ENCODE measurements around the gene NIM1K. TPM values are rescaled to one million over a fixed set of nuclear protein-coding genes. Genes with fewer than 3 reads are reported as not detected.

Gene NIM1K
- polyA plus RNA-seq, 1 of the 3 experiments (the other 2 are of a cell fraction), result 0.16 TPM

- WGBS (ENCODE audit: low lambda C conversion rate), result 45% methylated on average over 5 of the region's 5 CpGs
- Histone ChIP-seq H4K20me1 (ENCODE audit: insufficient read depth) (0 out of 2 replicates have a peak, but pooled peaks cover 7% of the 10 kb centered on the region), H3K9me3 (no peaks in the 10 kb centered on the region), H3K27me3 (ENCODE audit: insufficient read depth) (peaks cover 4% of the 10 kb centered on the region; the same call in 1 of the 2 replicates), H3K36me3 (replicated peaks in 1 of 2; ENCODE audit: control insufficient read depth in 1 of 2, insufficient read depth in 2 of 2, low read length in 1 of 2) (peaks cover 0 to 3% of the 10 kb centered on the region in 2 experiments), H3K79me2 (ENCODE audit: insufficient read depth) (peaks cover 17% of the 10 kb centered on the region), H3K4me2 (no peak overlapping the region), H3K4me3 (ENCODE audit: low read depth in 2 of 2, low read length in 1 of 2) (no peak overlapping the region), H3K4me1 (ENCODE audit: control insufficient read depth in 1 of 2, insufficient read depth in 2 of 2, low read depth in 1 of 2, low read length in 1 of 2) (peaks cover 13 to 14% of the 10 kb centered on the region in 2 experiments; a peak in 3 of 4 replicates), H3K27ac (ENCODE audit: low read depth in 2 of 2, low read length in 1 of 2) (no peak overlapping the region), H3K9me2 (no peaks in the 10 kb centered on the region), H3K9ac (no peak overlapping the region), H3F3A (replicated peaks; ENCODE audit: insufficient read depth) (no peaks in the 10 kb centered on the region), H2AFZ (ENCODE audit: low read depth) (no peak overlapping the region)
- POLR2A ChIA-PET, result no interaction called here
- TF ChIP-seq TEAD4 (IDR thresholded peaks at IDR 0.05; ENCODE audit: borderline replicate concordance, insufficient read depth) (no peak), FOXM1 (IDR thresholded peaks at IDR 0.05; ENCODE audit: low read depth) (no peak), SMC3 (IDR thresholded peaks at IDR 0.05; ENCODE audit: low read depth, low read length) (no peak), USF2 (IDR thresholded peaks at IDR 0.05; ENCODE audit: borderline replicate concordance, low read depth, low read length) (no peak), FOSL2 (IDR thresholded peaks at IDR 0.05; ENCODE audit: borderline replicate concordance, low read depth) (no peak), RFX5 (IDR thresholded peaks at IDR 0.05; ENCODE audit: low read length) (no peak), RXRA (IDR thresholded peaks at IDR 0.05; ENCODE audit: borderline replicate concordance, low read depth) (no peak), FOXJ3 (CRISPR knock-in tag; IDR thresholded peaks at IDR 0.05) (no peak), MXI1 (IDR thresholded peaks at IDR 0.05; ENCODE audit: low read depth, low read length) (no peak), GATA2 (CRISPR knock-in tag; IDR thresholded peaks at IDR 0.05) (no peak), NRF1 (IDR thresholded peaks at IDR 0.05; ENCODE audit: low read depth, low read length) (no peak), PBX3 (IDR thresholded peaks at IDR 0.05) (no peak), IRF3 (IDR thresholded peaks at IDR 0.05; ENCODE audit: low read depth, low read length) (no peak), JUND (IDR thresholded peaks at IDR 0.05) (no peak), MEF2A (IDR thresholded peaks at IDR 0.05; ENCODE audit: borderline replicate concordance, low read depth) (no peak)
- TF ChIP-seq, protein P1, sequence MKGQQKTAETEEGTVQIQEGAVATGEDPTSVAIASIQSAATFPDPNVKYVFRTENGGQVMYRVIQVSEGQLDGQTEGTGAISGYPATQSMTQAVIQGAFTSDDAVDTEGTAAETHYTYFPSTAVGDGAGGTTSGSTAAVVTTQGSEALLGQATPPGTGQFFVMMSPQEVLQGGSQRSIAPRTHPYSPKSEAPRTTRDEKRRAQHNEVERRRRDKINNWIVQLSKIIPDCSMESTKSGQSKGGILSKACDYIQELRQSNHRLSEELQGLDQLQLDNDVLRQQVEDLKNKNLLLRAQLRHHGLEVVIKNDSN (IDR thresholded peaks at IDR 0.05; ENCODE audit: borderline replicate concordance, low read depth), result no peak
- TF ChIP-seq, protein P2, sequence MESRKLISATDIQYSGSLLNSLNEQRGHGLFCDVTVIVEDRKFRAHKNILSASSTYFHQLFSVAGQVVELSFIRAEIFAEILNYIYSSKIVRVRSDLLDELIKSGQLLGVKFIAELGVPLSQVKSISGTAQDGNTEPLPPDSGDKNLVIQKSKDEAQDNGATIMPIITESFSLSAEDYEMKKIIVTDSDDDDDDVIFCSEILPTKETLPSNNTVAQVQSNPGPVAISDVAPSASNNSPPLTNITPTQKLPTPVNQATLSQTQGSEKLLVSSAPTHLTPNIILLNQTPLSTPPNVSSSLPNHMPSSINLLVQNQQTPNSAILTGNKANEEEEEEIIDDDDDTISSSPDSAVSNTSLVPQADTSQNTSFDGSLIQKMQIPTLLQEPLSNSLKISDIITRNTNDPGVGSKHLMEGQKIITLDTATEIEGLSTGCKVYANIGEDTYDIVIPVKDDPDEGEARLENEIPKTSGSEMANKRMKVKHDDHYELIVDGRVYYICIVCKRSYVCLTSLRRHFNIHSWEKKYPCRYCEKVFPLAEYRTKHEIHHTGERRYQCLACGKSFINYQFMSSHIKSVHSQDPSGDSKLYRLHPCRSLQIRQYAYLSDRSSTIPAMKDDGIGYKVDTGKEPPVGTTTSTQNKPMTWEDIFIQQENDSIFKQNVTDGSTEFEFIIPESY (IDR thresholded peaks at IDR 0.05; ENCODE audit: borderline replicate concordance, low read depth), result no peak
- TF ChIP-seq, protein P3, sequence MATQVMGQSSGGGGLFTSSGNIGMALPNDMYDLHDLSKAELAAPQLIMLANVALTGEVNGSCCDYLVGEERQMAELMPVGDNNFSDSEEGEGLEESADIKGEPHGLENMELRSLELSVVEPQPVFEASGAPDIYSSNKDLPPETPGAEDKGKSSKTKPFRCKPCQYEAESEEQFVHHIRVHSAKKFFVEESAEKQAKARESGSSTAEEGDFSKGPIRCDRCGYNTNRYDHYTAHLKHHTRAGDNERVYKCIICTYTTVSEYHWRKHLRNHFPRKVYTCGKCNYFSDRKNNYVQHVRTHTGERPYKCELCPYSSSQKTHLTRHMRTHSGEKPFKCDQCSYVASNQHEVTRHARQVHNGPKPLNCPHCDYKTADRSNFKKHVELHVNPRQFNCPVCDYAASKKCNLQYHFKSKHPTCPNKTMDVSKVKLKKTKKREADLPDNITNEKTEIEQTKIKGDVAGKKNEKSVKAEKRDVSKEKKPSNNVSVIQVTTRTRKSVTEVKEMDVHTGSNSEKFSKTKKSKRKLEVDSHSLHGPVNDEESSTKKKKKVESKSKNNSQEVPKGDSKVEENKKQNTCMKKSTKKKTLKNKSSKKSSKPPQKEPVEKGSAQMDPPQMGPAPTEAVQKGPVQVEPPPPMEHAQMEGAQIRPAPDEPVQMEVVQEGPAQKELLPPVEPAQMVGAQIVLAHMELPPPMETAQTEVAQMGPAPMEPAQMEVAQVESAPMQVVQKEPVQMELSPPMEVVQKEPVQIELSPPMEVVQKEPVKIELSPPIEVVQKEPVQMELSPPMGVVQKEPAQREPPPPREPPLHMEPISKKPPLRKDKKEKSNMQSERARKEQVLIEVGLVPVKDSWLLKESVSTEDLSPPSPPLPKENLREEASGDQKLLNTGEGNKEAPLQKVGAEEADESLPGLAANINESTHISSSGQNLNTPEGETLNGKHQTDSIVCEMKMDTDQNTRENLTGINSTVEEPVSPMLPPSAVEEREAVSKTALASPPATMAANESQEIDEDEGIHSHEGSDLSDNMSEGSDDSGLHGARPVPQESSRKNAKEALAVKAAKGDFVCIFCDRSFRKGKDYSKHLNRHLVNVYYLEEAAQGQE (IDR thresholded peaks at IDR 0.05; ENCODE audit: low read depth, low read length), result no peak
- TF ChIP-seq, protein P4, sequence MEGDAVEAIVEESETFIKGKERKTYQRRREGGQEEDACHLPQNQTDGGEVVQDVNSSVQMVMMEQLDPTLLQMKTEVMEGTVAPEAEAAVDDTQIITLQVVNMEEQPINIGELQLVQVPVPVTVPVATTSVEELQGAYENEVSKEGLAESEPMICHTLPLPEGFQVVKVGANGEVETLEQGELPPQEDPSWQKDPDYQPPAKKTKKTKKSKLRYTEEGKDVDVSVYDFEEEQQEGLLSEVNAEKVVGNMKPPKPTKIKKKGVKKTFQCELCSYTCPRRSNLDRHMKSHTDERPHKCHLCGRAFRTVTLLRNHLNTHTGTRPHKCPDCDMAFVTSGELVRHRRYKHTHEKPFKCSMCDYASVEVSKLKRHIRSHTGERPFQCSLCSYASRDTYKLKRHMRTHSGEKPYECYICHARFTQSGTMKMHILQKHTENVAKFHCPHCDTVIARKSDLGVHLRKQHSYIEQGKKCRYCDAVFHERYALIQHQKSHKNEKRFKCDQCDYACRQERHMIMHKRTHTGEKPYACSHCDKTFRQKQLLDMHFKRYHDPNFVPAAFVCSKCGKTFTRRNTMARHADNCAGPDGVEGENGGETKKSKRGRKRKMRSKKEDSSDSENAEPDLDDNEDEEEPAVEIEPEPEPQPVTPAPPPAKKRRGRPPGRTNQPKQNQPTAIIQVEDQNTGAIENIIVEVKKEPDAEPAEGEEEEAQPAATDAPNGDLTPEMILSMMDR (IDR thresholded peaks at IDR 0.05), result no peak
- DNase-seq, result no peak
- CTCF ChIA-PET, result no interaction called here
Measured at GRCh38 chr5:43316421-43316820, 124.4 kb downstream of the NIM1K start.
